ENCODE measurements around the gene PHF1. TPM values are rescaled to one million over a fixed set of nuclear protein-coding genes. Genes with fewer than 3 reads are reported as not detected.

PHF1 gene
- total RNA-seq, 3 donors from 2014 or later, result 72.8 to 82.8 (median 77.3) TPM

GRCh38 chr6:33440649-33441309, 30.0 kb downstream of the PHF1 start:
- intact Hi-C loops (cut with DNase I; ENCODE audit: low total_unique reads), result no loop called here
- H3K36me3 ChIP-seq, result no peaks in the 10 kb centered on the region

GRCh38 chr6:33441457-33441856, 30.6 kb downstream of the PHF1 start:
- H3K4me1 ChIP-seq, result no peaks in the 10 kb centered on the region
- TF ChIP-seq POLR2AphosphoS5 (IDR thresholded peaks at IDR 0.05), result no peak
- TF ChIP-seq, protein P1, sequence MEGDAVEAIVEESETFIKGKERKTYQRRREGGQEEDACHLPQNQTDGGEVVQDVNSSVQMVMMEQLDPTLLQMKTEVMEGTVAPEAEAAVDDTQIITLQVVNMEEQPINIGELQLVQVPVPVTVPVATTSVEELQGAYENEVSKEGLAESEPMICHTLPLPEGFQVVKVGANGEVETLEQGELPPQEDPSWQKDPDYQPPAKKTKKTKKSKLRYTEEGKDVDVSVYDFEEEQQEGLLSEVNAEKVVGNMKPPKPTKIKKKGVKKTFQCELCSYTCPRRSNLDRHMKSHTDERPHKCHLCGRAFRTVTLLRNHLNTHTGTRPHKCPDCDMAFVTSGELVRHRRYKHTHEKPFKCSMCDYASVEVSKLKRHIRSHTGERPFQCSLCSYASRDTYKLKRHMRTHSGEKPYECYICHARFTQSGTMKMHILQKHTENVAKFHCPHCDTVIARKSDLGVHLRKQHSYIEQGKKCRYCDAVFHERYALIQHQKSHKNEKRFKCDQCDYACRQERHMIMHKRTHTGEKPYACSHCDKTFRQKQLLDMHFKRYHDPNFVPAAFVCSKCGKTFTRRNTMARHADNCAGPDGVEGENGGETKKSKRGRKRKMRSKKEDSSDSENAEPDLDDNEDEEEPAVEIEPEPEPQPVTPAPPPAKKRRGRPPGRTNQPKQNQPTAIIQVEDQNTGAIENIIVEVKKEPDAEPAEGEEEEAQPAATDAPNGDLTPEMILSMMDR (IDR thresholded peaks at IDR 0.05), result no peak
- TF ChIP-seq POLR2A (IDR thresholded peaks at IDR 0.05), result no peak
- H3K9me3 ChIP-seq, result no peaks in the 10 kb centered on the region
- no peaks in the 10 kb centered on the region for H3K36me3 ChIP-seq
- no peak overlapping the region for H3K4me3 ChIP-seq
- H3K27me3 ChIP-seq, result no peaks in the 10 kb centered on the region
- H3K27ac ChIP-seq, result no peak overlapping the region
- intact Hi-C loops (cut with DNase I; ENCODE audit: low total_unique reads), result no loop called here
- DNase-seq (ENCODE audit: low spot score in 2 of 2), result no peak

More at GRCh38 chr6:33440649-33441309, 30.0 kb downstream of the PHF1 start:
- no peak for DNase-seq (ENCODE audit: low spot score in 2 of 2)
- Histone ChIP-seq H3K4me1 (no peaks in the 10 kb centered on the region), H3K27ac (no peak overlapping the region), H3K27me3 (no peaks in the 10 kb centered on the region), H3K9me3 (no peaks in the 10 kb centered on the region), H3K4me3 (no peak overlapping the region)
- TF ChIP-seq POLR2A (IDR thresholded peaks at IDR 0.05) (no peak), POLR2AphosphoS5 (IDR thresholded peaks at IDR 0.05) (no peak)
- TF ChIP-seq, protein P1 (IDR thresholded peaks at IDR 0.05), result no peak

GRCh38 chr6:33442283-33442682, 31.5 kb downstream of the PHF1 start:
- TF ChIP-seq POLR2AphosphoS5 (IDR thresholded peaks at IDR 0.05), result no peak
- no peak for TF ChIP-seq POLR2A (IDR thresholded peaks at IDR 0.05)
- TF ChIP-seq, protein P1 (IDR thresholded peaks at IDR 0.05), result no peak
- H3K4me3 ChIP-seq, result no peak overlapping the region
- H3K9me3 ChIP-seq, result no peaks in the 10 kb centered on the region
- no peaks in the 10 kb centered on the region for H3K4me1 ChIP-seq
- H3K36me3 ChIP-seq, result no peaks in the 10 kb centered on the region
- no peak overlapping the region for H3K27ac ChIP-seq
- intact Hi-C loops (cut with DNase I; ENCODE audit: low total_unique reads), result no loop called here
- no peak for DNase-seq (ENCODE audit: low spot score in 2 of 2)
- H3K27me3 ChIP-seq, result no peaks in the 10 kb centered on the region

- no peaks in the 10 kb centered on the region for H3K36me3 ChIP-seq
- no peak overlapping the region for H3K4me3 ChIP-seq
- no peak for TF ChIP-seq POLR2AphosphoS5 (IDR thresholded peaks at IDR 0.05)
- TF ChIP-seq, protein P1 (IDR thresholded peaks at IDR 0.05), result no peak
- TF ChIP-seq POLR2A (IDR thresholded peaks at IDR 0.05), result no peak
- no peaks in the 10 kb centered on the region for H3K27me3 ChIP-seq
- H3K4me1 ChIP-seq, result no peaks in the 10 kb centered on the region
- DNase-seq (ENCODE audit: low spot score in 2 of 2), result no peak
- H3K9me3 ChIP-seq, result no peaks in the 10 kb centered on the region
- no peak overlapping the region for H3K27ac ChIP-seq
- intact Hi-C loops (cut with DNase I; ENCODE audit: low total_unique reads), result no loop called here
Measured at GRCh38 chr6:33443025-33443424, 32.2 kb downstream of the PHF1 start.

- Histone ChIP-seq H3K27ac (no peak overlapping the region), H3K4me3 (no peak overlapping the region), H3K27me3 (no peaks in the 10 kb centered on the region), H3K36me3 (no peaks in the 10 kb centered on the region), H3K9me3 (no peaks in the 10 kb centered on the region), H3K4me1 (no peaks in the 10 kb centered on the region)
- no peak for TF ChIP-seq POLR2AphosphoS5 (IDR thresholded peaks at IDR 0.05)
- no peak for TF ChIP-seq POLR2A (IDR thresholded peaks at IDR 0.05)
- TF ChIP-seq, protein P1 (IDR thresholded peaks at IDR 0.05), result no peak
- intact Hi-C loops (cut with DNase I; ENCODE audit: low total_unique reads), result no loop called here
- DNase-seq (ENCODE audit: low spot score in 2 of 2), result no peak
Measured at GRCh38 chr6:33443619-33444504, 33.0 kb downstream of the PHF1 start.
